Right ventricle myocardium inferior (tissue), 1 donor: Measurements from ENCODE around the gene USP49. TPM values are rescaled to one million over a fixed set of nuclear protein-coding genes. Genes with fewer than 3 reads are reported as not detected.
"Not testable (repeated sequence)": the region's sequence is repeated elsewhere in the genome, so short reads cannot be mapped to it uniquely, and the experiment has no call there.

Experiments used
- ATAC-seq: fragments of 200-7000 bp; cut with Tn5 transposase; one replicate; pipeline ENCODE4 v1.9.1; 2020; ENCODE audit warnings: mild to moderate bottlenecking, moderate library complexity
- DNase-seq: peaks from one replicate; pipeline ENCODE4 v3.0.0; 2021; ENCODE audit errors: missing footprints
- intact Hi-C: fragments of 100-400 bp; cut with DNase I; formaldehyde crosslinking; loops from one replicate; pipeline ENCODE4 v1.11.0; 2022
- total RNA-seq: library from RNA; stranded (reverse); fragmentation: NEBNext Ultra II Directional; extraction: Animal tissue kit (Norgen Biotek cat#: 25700); gene quantifications from one replicate; pipeline ENCODE4 v1.2.1, GENCODE V29; 2021
- donor health status: DM: no; HTN: yes; CAD: no; lungs with severe emphysema.

USP49 gene
- total RNA-seq, 1 donor from 2014 or later = 2.0 TPM

GRCh38 chr6:41824571-41825569 lies 70.3 kb downstream of the USP49 start:
- ATAC-seq (no peak), DNase-seq (no peak)
- intact Hi-C loops = no loop called here

- intact Hi-C loops = no loop called here
- no peak for DNase-seq
- ATAC-seq = no peak
Measured at GRCh38 chr6:41823178-41823577, 72.0 kb downstream of the USP49 start.

- ATAC-seq = no peak
- intact Hi-C loops = no loop called here
- DNase-seq = no peak
Measured at GRCh38 chr6:41822021-41822420, 73.2 kb downstream of the USP49 start.

- DNase-seq (no peak), ATAC-seq (no peak)
- intact Hi-C loops = no loop called here
Measured at GRCh38 chr6:41821266-41821665, 73.9 kb downstream of the USP49 start.

- intact Hi-C loops = no loop called here
- DNase-seq = no peak
- ATAC-seq = no peak
Measured at GRCh38 chr6:41818271-41819054, 76.7 kb downstream of the USP49 start.

GRCh38 chr6:41815587-41815986 lies 79.6 kb downstream of the USP49 start:
- ATAC-seq = peak; percentile 74
- intact Hi-C loops = no loop called here

GRCh38 chr6:41814629-41815028 lies 80.5 kb downstream of the USP49 start:
- intact Hi-C loops = no loop called here
- no peak for ATAC-seq

More at GRCh38 chr6:41815587-41815986, 79.6 kb downstream of the USP49 start:
- no peak for DNase-seq

GRCh38 chr6:41813956-41814355 lies 81.2 kb downstream of the USP49 start:
- ATAC-seq (no peak), DNase-seq (no peak)
- intact Hi-C loops = no loop called here

More at GRCh38 chr6:41814629-41815028, 80.5 kb downstream of the USP49 start:
- DNase-seq = no peak

GRCh38 chr6:41813469-41813868 lies 81.7 kb downstream of the USP49 start:
- intact Hi-C loops = no loop called here

GRCh38 chr6:41811946-41812345 lies 83.2 kb downstream of the USP49 start:
- intact Hi-C loops, ATAC-seq, DNase-seq: not testable (repeated sequence)

More at GRCh38 chr6:41813469-41813868, 81.7 kb downstream of the USP49 start:
- DNase-seq (no peak), ATAC-seq (no peak)

GRCh38 chr6:41811095-41811494 lies 84.1 kb downstream of the USP49 start:
- ATAC-seq = no peak
- no peak for DNase-seq
- intact Hi-C loops = no loop called here

- DNase-seq (no peak), ATAC-seq (peak; percentile 16)
- intact Hi-C loops = no loop called here
Measured at GRCh38 chr6:41805830-41806774, 89.1 kb downstream of the USP49 start.

GRCh38 chr6:41801380-41801779 lies 93.8 kb downstream of the USP49 start:
- intact Hi-C loops = no loop called here
- ATAC-seq (no peak), DNase-seq (no peak)

- DNase-seq (no peak), ATAC-seq (no peak)
- intact Hi-C loops = no loop called here
Measured at GRCh38 chr6:41799559-41799911, 95.6 kb downstream of the USP49 start.

GRCh38 chr6:41798901-41799558 lies 96.1 kb downstream of the USP49 start:
- DNase-seq (peak; percentile 46), ATAC-seq (no peak)
- intact Hi-C loops = no loop called here

- no peak for ATAC-seq
- intact Hi-C loops = no loop called here
- DNase-seq = no peak
Measured at GRCh38 chr6:41796474-41796873, 98.7 kb downstream of the USP49 start.

- no peak for ATAC-seq
- peak; percentile 70 for DNase-seq
- intact Hi-C loops = no loop called here
Measured at GRCh38 chr6:41791984-41792383, 103.2 kb downstream of the USP49 start.

GRCh38 chr6:41791305-41791704 lies 103.9 kb downstream of the USP49 start:
- DNase-seq = no peak
- no peak for ATAC-seq
- intact Hi-C loops = no loop called here
